Mesendoderm (in vitro differentiated cells): ENCODE measurements around the gene STAB2.

ENCODE experiments used
- DNase-seq: peaks from one replicate; pipeline ENCODE4 v3.0.0; 2013
- H2AK5ac ChIP-seq: 2 replicates; pipeline ENCODE4 v1.6.1; 2013; ENCODE audit warnings: low read length, inconsistent platforms
- H2BK120ac ChIP-seq: 2 replicates; pipeline ENCODE4 v1.6.1; 2013; ENCODE audit warnings: low read depth, mild to moderate bottlenecking, low read length, moderate library complexity, mixed read lengths
- H2BK15ac ChIP-seq: replicated peaks from 2 replicates; pipeline ENCODE4 v1.6.1; 2013; ENCODE audit warnings: low read depth, mild to moderate bottlenecking, moderate library complexity
- H2BK5ac ChIP-seq: 2 replicates; pipeline ENCODE4 v1.6.1; 2013; ENCODE audit warnings: low read length, inconsistent platforms
- H3K18ac ChIP-seq: 2 replicates; pipeline ENCODE4 v1.6.1; 2013; ENCODE audit warnings: mild to moderate bottlenecking, low read length, mixed read lengths
- H3K23ac ChIP-seq: one replicate; pipeline ENCODE4 v1.6.1; 2013; ENCODE audit warnings: low read length
- H3K27ac ChIP-seq: 2 replicates; pipeline ENCODE4 v1.5.1; 2013; ENCODE audit warnings: low read depth, mild to moderate bottlenecking, inconsistent platforms, low read length, moderate library complexity
- H3K27me3 ChIP-seq: 2 replicates; pipeline ENCODE4 v1.6.1; 2013; ENCODE audit warnings: low read length, control low read depth, mild to moderate bottlenecking, inconsistent platforms; ENCODE audit not compliant: insufficient read depth, poor library complexity
- H3K36me3 ChIP-seq: 2 replicates; pipeline ENCODE4 v1.6.1; 2013; ENCODE audit warnings: low read length, inconsistent platforms; ENCODE audit not compliant: control insufficient read depth, insufficient read depth
- H3K4ac ChIP-seq: one replicate; pipeline ENCODE4 v1.6.1; 2013; ENCODE audit warnings: low read depth, mild to moderate bottlenecking, low read length, moderate library complexity
- H3K4me1 ChIP-seq: 2 replicates; pipeline ENCODE4 v1.6.1; 2013; ENCODE audit warnings: low read depth, low read length, inconsistent platforms; ENCODE audit not compliant: control insufficient read depth
- H3K4me2 ChIP-seq: 2 replicates; pipeline ENCODE4 v1.6.1; 2013; ENCODE audit warnings: low read length
- H3K4me3 ChIP-seq: 2 replicates; pipeline ENCODE4 v1.5.1; 2013; ENCODE audit warnings: mild to moderate bottlenecking, low read length
- H3K56ac ChIP-seq: one replicate; pipeline ENCODE4 v1.6.1; 2013; ENCODE audit warnings: low read length
- H3K79me1 ChIP-seq: 2 replicates; pipeline ENCODE4 v1.6.1; 2013; ENCODE audit warnings: low read length, inconsistent platforms
- H3K79me2 ChIP-seq: 2 replicates; pipeline ENCODE4 v1.6.1; 2013; ENCODE audit warnings: mild to moderate bottlenecking, low read length; ENCODE audit not compliant: control insufficient read depth, insufficient read depth
- H3K9ac ChIP-seq: 2 replicates; pipeline ENCODE4 v1.6.1; 2013; ENCODE audit warnings: low read length, inconsistent platforms
- H4K5ac ChIP-seq: one replicate; pipeline ENCODE4 v1.6.1; 2013; ENCODE audit warnings: low read length
- H4K8ac ChIP-seq: one replicate; pipeline ENCODE4 v1.6.1; 2013; ENCODE audit warnings: low read depth, mild to moderate bottlenecking, control low read depth, low read length, moderate library complexity
- WGBS: extraction: QIAGEN DNeasy Blood & Tissue Kit; methylation state at CpG from one replicate; pipeline ENCODE4 v1.1.7; 2013; ENCODE audit warnings: low lambda C conversion rate, missing lambda C conversion rate; ENCODE audit not compliant: insufficient coverage; ENCODE audit errors: extremely low coverage; 5-methylcytosine and 5-hydroxymethylcytosine counted together

The STAB2 gene

DNA sequence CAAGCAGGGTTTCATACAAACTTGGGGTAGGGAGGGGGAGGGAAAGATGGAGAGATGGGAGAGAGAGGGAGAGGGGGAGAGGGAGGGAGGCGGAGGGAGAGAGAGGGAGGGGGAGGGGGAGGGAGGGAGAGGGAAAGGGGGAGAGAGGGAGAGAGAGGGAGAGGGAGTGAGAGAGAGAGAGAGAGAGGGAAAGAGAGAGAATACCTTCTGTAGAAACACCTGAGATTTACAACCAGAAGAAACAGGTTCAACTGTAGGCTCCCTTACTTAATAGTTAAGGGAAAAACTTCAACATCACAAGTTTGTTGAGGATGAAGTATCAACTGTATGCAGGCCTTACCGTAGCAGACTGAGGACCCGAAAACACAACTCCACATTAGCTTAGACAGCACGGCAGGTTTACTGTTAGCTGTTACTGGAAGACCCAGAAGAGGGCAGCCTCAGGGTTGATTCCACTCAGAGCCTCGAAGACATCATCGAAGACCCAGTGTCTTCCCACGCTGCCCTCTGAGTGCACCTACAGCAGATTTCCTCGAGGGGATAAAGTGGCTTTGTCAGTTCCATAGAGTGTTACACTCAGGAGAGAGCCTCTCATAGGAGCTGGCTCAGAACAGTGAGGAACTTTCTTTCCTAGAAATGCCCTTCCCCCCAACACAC lies 181.5 kb downstream of the STAB2 start:
- Histone ChIP-seq H3K79me1 (no peaks in the 10 kb centered on the region), H3K27ac (no peak overlapping the region), H3K79me2 (no peaks in the 10 kb centered on the region), H2BK5ac (no peak overlapping the region), H2BK120ac (no peak overlapping the region), H3K4ac (no peak overlapping the region), H2AK5ac (no peak overlapping the region), H3K27me3 (no peaks in the 10 kb centered on the region), H3K4me1 (peaks cover 5% of the 10 kb centered on the region), H3K56ac (no peak overlapping the region), H3K9ac (no peak overlapping the region), H2BK15ac (no peak overlapping the region), H4K5ac (no peak overlapping the region), H3K4me3 (no peak overlapping the region), H3K36me3 (peaks cover 4% of the 10 kb centered on the region), H3K18ac (no peak overlapping the region), H3K4me2 (no peak overlapping the region), H4K8ac (no peak overlapping the region), H3K23ac (no peak overlapping the region)
- no CpG with 5 or more reads among the region's 8 CpGs for WGBS
- peak; percentile 62 for DNase-seq

DNA sequence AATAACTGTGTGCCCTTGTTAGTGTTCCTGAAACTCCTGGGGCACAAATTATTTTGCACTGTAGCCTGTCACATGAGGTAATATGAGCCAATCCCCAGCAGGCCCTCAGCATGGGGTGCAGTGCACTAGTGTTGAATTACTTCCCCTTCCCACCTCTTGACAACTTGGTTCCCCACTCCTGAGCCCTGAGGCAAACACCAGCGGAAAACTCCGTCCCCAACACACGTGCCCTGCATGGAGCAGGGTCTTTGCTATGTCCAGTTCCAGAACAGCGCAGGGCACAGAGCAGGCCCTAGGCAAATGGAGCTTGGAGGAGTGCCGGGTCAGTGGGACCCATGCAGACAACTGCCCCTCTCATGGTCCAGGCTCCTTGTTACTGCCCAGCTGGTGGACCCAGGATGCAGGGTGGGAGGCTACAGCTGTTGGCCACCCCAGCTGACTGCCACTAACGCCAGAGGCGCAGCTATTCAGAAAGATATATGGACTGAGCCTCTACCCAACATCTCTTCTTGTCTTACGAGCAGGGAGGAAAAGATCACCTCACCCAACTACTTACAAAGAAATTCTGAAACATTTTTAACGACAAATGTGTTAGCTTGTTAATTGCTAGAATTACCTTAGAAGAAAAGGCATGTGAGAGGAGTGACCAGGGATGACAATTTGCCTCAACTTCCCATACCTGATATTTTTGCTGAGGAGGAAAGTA lies 182.3 kb downstream of the STAB2 start:
- Histone ChIP-seq H3K56ac (no peak overlapping the region), H3K79me2 (no peaks in the 10 kb centered on the region), H3K79me1 (no peaks in the 10 kb centered on the region), H3K9ac (no peak overlapping the region), H2BK5ac (no peak overlapping the region), H3K27ac (no peak overlapping the region), H3K27me3 (no peaks in the 10 kb centered on the region), H2AK5ac (no peak overlapping the region), H2BK120ac (no peak overlapping the region), H3K36me3 (peaks cover 4% of the 10 kb centered on the region), H3K23ac (no peak overlapping the region), H4K8ac (no peak overlapping the region), H3K4ac (no peak overlapping the region), H4K5ac (no peak overlapping the region), H3K4me3 (no peak overlapping the region), H3K4me2 (no peak overlapping the region), H3K18ac (no peak overlapping the region), H2BK15ac (no peak overlapping the region), H3K4me1 (peaks cover 5% of the 10 kb centered on the region)
- DNase-seq: peak; percentile 40
- no CpG with 5 or more reads among the region's 9 CpGs for WGBS

DNA sequence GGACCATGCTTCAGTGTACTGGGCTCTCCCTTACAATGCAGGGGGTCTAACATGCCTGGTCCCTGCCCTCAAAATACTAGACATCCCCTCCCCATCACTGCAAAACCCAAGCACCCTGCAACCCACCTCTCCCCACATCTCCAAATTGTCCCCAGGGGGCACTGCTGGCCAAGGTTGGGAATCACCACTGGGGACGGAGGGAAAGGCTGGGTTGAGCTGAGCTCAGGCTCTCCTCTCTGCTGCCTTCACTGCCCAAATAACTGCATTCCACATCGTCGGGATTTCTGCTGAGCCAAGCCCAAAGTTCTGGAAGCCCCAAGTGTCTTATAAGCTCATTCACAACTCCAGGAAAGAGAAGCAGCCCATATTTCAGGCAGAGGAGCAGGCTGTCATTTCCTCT lies 184.4 kb downstream of the STAB2 start:
- H3K9ac ChIP-seq: no peak overlapping the region

DNA sequence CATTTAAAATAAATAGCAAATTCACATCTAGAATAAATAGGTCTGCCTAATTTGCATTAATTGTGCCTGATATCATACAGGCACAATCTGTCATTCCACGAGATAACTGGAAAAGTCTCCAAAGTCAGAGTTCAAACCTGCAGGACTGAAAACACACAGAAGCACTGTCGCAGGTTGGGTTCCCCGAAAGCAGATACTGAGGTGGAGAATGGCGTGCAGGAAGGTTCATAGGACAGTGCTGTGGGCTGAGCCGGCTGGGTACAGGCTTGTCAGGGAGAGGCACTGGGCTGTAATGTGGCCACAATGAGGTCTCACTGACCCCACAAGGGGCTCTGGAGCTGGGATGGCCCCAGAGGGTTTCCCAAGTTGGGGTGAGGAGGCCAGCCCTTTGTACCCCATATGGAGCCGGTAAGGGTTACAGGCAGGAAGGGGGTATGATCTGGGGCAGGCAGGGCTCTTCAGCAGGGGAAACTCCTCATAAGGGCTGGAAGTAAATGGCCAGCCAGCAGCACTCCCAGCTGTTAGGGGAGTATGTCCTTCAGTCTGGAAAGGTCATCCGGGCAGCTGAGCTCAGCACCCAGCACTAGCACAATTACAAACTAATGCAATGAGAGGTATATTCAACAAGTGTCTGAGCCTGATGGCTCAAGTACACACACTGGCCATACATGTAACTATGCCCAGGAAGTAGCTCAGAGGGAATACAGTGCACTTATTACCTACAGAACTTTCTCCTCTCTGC lies 185.5 kb downstream of the STAB2 start:
- no peak overlapping the region for H2BK5ac ChIP-seq
- H4K5ac ChIP-seq: no peak overlapping the region
- peaks cover 3% of the 10 kb centered on the region for H3K36me3 ChIP-seq
- H3K56ac ChIP-seq: no peak overlapping the region
- H3K23ac ChIP-seq: no peak overlapping the region
- no peak overlapping the region for H2BK120ac ChIP-seq
- H3K79me1 ChIP-seq: no peaks in the 10 kb centered on the region
- H3K4me3 ChIP-seq: no peak overlapping the region
- H3K27me3 ChIP-seq: no peaks in the 10 kb centered on the region
- H2AK5ac ChIP-seq: no peak overlapping the region
- H3K18ac ChIP-seq: no peak overlapping the region
- H3K79me2 ChIP-seq: no peaks in the 10 kb centered on the region
- no peak overlapping the region for H2BK15ac ChIP-seq
- H3K4me1 ChIP-seq: peaks cover 5% of the 10 kb centered on the region
- no peak overlapping the region for H3K4ac ChIP-seq
- no peak overlapping the region for H3K9ac ChIP-seq
- WGBS: no CpG with 5 or more reads among the region's 7 CpGs
- DNase-seq: no peak
- no peak overlapping the region for H4K8ac ChIP-seq
- H3K4me2 ChIP-seq: no peak overlapping the region
- H3K27ac ChIP-seq: no peak overlapping the region

More for the DNA sequence above, 184.4 kb downstream of the STAB2 start:
- Histone ChIP-seq H3K79me1 (no peaks in the 10 kb centered on the region), H3K4me3 (no peak overlapping the region), H3K79me2 (no peaks in the 10 kb centered on the region), H3K56ac (no peak overlapping the region), H3K18ac (no peak overlapping the region), H3K4ac (no peak overlapping the region), H2BK5ac (no peak overlapping the region), H2BK15ac (no peak overlapping the region), H3K4me2 (no peak overlapping the region), H2AK5ac (no peak overlapping the region), H3K23ac (no peak overlapping the region), H4K8ac (no peak overlapping the region), H2BK120ac (no peak overlapping the region), H4K5ac (no peak overlapping the region), H3K36me3 (peaks cover under 1% of the 10 kb centered on the region), H3K4me1 (peaks cover 5% of the 10 kb centered on the region), H3K27me3 (no peaks in the 10 kb centered on the region), H3K27ac (no peak overlapping the region)
- WGBS: no CpG with 5 or more reads among the region's 3 CpGs
- peak; percentile 84 for DNase-seq

DNA sequence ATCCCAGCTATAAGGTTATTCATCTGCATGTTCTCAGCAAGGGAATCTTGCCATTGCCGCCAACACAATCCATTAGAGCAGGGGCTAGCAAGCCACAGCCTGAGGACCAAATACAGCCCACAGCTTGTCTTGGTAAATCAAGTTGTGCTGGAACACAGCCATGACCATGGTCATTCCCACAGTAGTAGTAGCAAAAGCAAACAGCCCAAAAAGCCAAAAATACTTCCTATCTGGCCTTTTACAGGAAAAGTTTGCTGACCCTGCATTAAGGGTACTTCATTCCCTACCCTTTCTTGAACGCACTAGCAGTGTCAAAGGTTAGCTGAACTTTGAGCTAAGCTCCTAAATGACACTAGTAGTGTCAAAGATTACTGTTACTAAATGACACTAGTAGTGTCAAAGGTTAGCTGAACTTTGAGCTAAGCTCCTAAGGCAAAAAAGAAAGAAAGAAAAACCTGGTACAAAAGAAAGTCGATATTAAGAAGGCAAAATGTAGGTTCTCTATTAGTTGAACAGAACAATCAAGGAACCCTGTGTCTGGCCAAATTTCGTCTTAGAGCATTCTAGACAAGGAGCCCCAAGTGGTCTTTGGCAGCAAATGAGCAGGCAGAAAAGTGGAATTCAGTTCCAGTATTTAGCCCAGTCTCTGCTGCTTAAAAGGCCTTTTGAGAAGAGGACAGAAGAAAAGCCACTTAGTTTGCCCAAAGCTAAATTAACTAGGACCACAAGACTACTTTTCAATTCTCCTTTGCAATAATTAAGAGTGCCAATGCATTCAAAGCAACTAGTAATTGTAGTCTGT lies 186.2 kb downstream of the STAB2 start:
- Histone ChIP-seq H3K23ac (no peak overlapping the region), H2BK120ac (no peak overlapping the region), H2BK5ac (no peak overlapping the region), H3K9ac (no peak overlapping the region), H3K4me3 (no peak overlapping the region), H3K4ac (no peak overlapping the region), H3K18ac (no peak overlapping the region), H4K8ac (no peak overlapping the region), H2BK15ac (no peak overlapping the region), H2AK5ac (no peak overlapping the region), H3K36me3 (peaks cover 6% of the 10 kb centered on the region), H3K79me2 (no peaks in the 10 kb centered on the region), H3K4me2 (no peak overlapping the region), H4K5ac (no peak overlapping the region), H3K56ac (no peak overlapping the region), H3K27me3 (no peaks in the 10 kb centered on the region), H3K27ac (no peak overlapping the region), H3K79me1 (no peaks in the 10 kb centered on the region), H3K4me1 (peaks cover 5% of the 10 kb centered on the region)
- no peak for DNase-seq
- no CpG with 5 or more reads among the region's 4 CpGs for WGBS
